K562 (cell line): ENCODE measurements around the gene FUBP3. TPM values are rescaled to one million over a fixed set of nuclear protein-coding genes. Genes with fewer than 3 reads are reported as not detected.

Source experiments
- ATAC-seq: fragments of 200-7000 bp; cut with Tn5 transposase; 3 replicates; pipeline ENCODE4 v1.9.1; 2020; ENCODE audit warnings: moderate library complexity
- BruUV-seq: library from RNA; stranded (reverse); fragments of 400-500 nt; replicated peaks from 2 replicates; lab custom pipeline; 2021; lab: Mats Ljungman, UMichigan
- CTCF ChIA-PET: fragments of 300-600 bp; formaldehyde crosslinking; extraction: SDS; loops from one replicate; lab custom pipeline; 2021; ENCODE audit warnings: low intra/inter-chr PET ratio; lab: Yijun Ruan, JAX
- POLR2A ChIA-PET: fragments of 300-600, 350-650 bp; sonication (Branson Sonifier 250); formaldehyde crosslinking; extraction: SDS; loops from one replicate; lab custom pipeline; 2021; ENCODE audit warnings: antibody characterized with exemption, inconsistent platforms; lab: Yijun Ruan, JAX
- DNase-seq, 4 experiments: peaks; one replicate each; pipeline versions ENCODE4 v3.0.0 to v3.0.0-alpha.2; 2011 to 2018; ENCODE audit warnings: low spot score in 3 of 4, mixed read lengths in 3 of 4; ENCODE audit errors: extremely low read depth in 1 of 4
- FAIRE-seq: peaks from 2 replicates; lab custom pipeline; 2011; peaks lifted over from hg19 to GRCh38; lab: Jason Lieb, UNC
- H2AFZ ChIP-seq: 2 replicates; pipeline ENCODE4 v1.6.0; 2011; ENCODE audit warnings: low read depth, low read length, control low read depth, inconsistent platforms
- H3K27ac ChIP-seq: fragments of 200-600 bp; 3 replicates; pipeline ENCODE4 v1.8.0; 2011; ENCODE audit warnings: low read depth, mild to moderate bottlenecking, control low read depth, inconsistent platforms, low read length, moderate library complexity, mixed read lengths; ENCODE audit errors: extremely low read depth
- H3K27me3 ChIP-seq, 2 experiments: fragments of 300-600 bp in 1 of 2; 2 replicates in 1 of 2; 3 replicates in 1 of 2; pipeline versions ENCODE4 v1.6.0 to v1.8.0; 2011; ENCODE audit warnings: inconsistent platforms in 2 of 2, low read length in 2 of 2, mild to moderate bottlenecking in 1 of 2, mixed read lengths in 1 of 2, moderate library complexity in 1 of 2; ENCODE audit not compliant: control insufficient read depth in 2 of 2, insufficient read depth in 2 of 2
- H3K36me3 ChIP-seq: fragments of 300-600 bp; 3 replicates; pipeline ENCODE4 v1.8.0; 2011; ENCODE audit warnings: mild to moderate bottlenecking, low read length, inconsistent platforms; ENCODE audit not compliant: control insufficient read depth, insufficient read depth
- H3K4me1 ChIP-seq, 2 experiments: fragments of 200-600 bp in 1 of 2; replicated peaks in 1 of 2; 2 replicates in 1 of 2; 3 replicates in 1 of 2; pipeline versions ENCODE4 v1.5.1 to v1.8.0; 2011; ENCODE audit warnings: inconsistent platforms in 2 of 2, low read length in 2 of 2, mild to moderate bottlenecking in 1 of 2, mixed read lengths in 1 of 2, moderate library complexity in 1 of 2; ENCODE audit not compliant: control insufficient read depth in 2 of 2, insufficient read depth in 2 of 2
- H3K4me2 ChIP-seq: 2 replicates; pipeline ENCODE4 v1.6.1; 2011; ENCODE audit warnings: low read length, control low read depth, inconsistent platforms, mixed read lengths; ENCODE audit not compliant: insufficient read depth
- H3K4me3 ChIP-seq: fragments of 200-600 bp; sonication (generic), shearing (Covaris generic); 2 replicates; pipeline ENCODE4 v1.5.1; 2016; ENCODE audit warnings: control low read depth, inconsistent platforms
- H3K79me2 ChIP-seq: fragments of 200-600 bp; 3 replicates; pipeline ENCODE4 v1.8.0; 2011; ENCODE audit warnings: low read length, inconsistent platforms; ENCODE audit not compliant: control insufficient read depth, insufficient read depth
- H3K9ac ChIP-seq, 2 experiments: 2 replicates each; pipeline versions ENCODE4 v1.6.0 to v1.6.1; 2011; ENCODE audit warnings: low read depth in 2 of 2, low read length in 2 of 2, control low read depth in 1 of 2, inconsistent platforms in 1 of 2, mild to moderate bottlenecking in 1 of 2, mixed read lengths in 1 of 2; ENCODE audit not compliant: insufficient read depth in 1 of 2
- H3K9me1 ChIP-seq: one replicate; pipeline ENCODE4 v1.6.0; 2011; ENCODE audit warnings: inconsistent platforms, mild to moderate bottlenecking, low read length, moderate library complexity; ENCODE audit not compliant: control insufficient read depth, insufficient read depth
- H3K9me3 ChIP-seq: replicated peaks from 2 replicates; pipeline ENCODE4 v1.5.1; 2011; ENCODE audit warnings: low read depth, low read length, inconsistent platforms; ENCODE audit not compliant: control insufficient read depth, insufficient read depth
- H4K20me1 ChIP-seq: replicated peaks from 2 replicates; pipeline ENCODE4 v1.6.1; 2011; ENCODE audit warnings: low read length, inconsistent platforms, mixed read lengths; ENCODE audit not compliant: control insufficient read depth, insufficient read depth
- FOXA3 ChIP-seq, 2 experiments: fragments of 450-650 bp in 1 of 2; sonication (generic) in 1 of 2; formaldehyde crosslinking; IDR thresholded peaks in 1 of 2; conservative IDR thresholded peaks in 1 of 2; 2 replicates each; pipeline versions ENCODE4 v1.4.0 to v1.8.0; 2020 to 2022; ENCODE audit warnings: mild to moderate bottlenecking in 2 of 2, missing genetic modification reagents in 1 of 2
- NR4A1 ChIP-seq, 2 experiments: fragments of 250-450 bp in 1 of 2; fragments of 450-650 bp in 1 of 2; sonication (Bioruptor Pico) in 1 of 2; IDR thresholded peaks; 2 replicates each; pipeline versions ENCODE4 v1.4.0 to v1.6.1; 2016 to 2020; ENCODE audit warnings: mild to moderate bottlenecking in 2 of 2, missing compliant biosample characterization in 1 of 2, missing genetic modification characterization in 1 of 2, moderate library complexity in 1 of 2
- ZNF740 ChIP-seq, 3 experiments: fragments of 200-800 bp in 1 of 3; sonication (Bioruptor generic) in 1 of 3; sonication (generic) in 1 of 3; formaldehyde crosslinking in 1 of 3; IDR thresholded peaks; 2 replicates each; pipeline versions ENCODE4 v1.6.1 to v1.8.0; 2016 to 2022; ENCODE audit warnings: mild to moderate bottlenecking in 2 of 3, missing compliant biosample characterization in 2 of 3, missing genetic modification characterization in 2 of 3, missing genetic modification reagents in 1 of 3
- WGBS: fragments of 100-300 bp; shearing (Covaris generic); methylation state at CpG from one replicate; pipeline ENCODE4 v1.1.6; 2016; ENCODE audit warnings: low coverage, mixed read lengths; ENCODE audit not compliant: insufficient coverage; ENCODE audit errors: missing lambda C conversion rate; 5-methylcytosine and 5-hydroxymethylcytosine counted together
- in situ Hi-C: fragments of 300-500 bp; cut with MboI; formaldehyde crosslinking; loops from 4 replicates; pipeline ENCODE4 v1.15.0; 2018; ENCODE audit warnings: inconsistent platforms, mixed read lengths
- intact Hi-C: fragments of 100-400 bp; cut with micrococcal nuclease; formaldehyde crosslinking; loops from 2 replicates; pipeline ENCODE4 v1.14.2; 2022
- polyA plus RNA-seq, 8 experiments: library from polyadenylated mRNA; depleted of rRNA in 4 of 8; stranded (reverse) in 5 of 8; unstranded in 3 of 8; fragments of >200 nt; fragmentation: Nextera tagmentation in 2 of 8; fragmentation: Illumina TruSeq in 1 of 8; extraction: Ambion mirVana in 2 of 8; extraction: Trizol in 1 of 8; gene quantifications; 2 replicates each; pipeline versions ENCODE4 v1.2.1 to v1.2.3, GENCODE V29; 2011 to 2014; ENCODE audit warnings: inconsistent platforms in 1 of 8, missing spikeins in 1 of 8
- total RNA-seq, 7 experiments: library from RNA; depleted of rRNA in 6 of 7; stranded (reverse); fragments of >200 nt in 6 of 7; fragmentation: Illumina TruSeq in 2 of 7; extraction: Trizol in 2 of 7; gene quantifications; 2 replicates each; pipeline versions ENCODE4 v1.2.1 to v1.2.3, GENCODE V29; 2011 to 2021; ENCODE audit warnings: low replicate concordance in 1 of 7
- TF ChIP-seq, protein P1 (sequence below), 2 experiments: fragments of 450-650 bp; IDR thresholded peaks; 2 replicates each; pipeline ENCODE4 v1.6.1; 2016; ENCODE audit warnings: mild to moderate bottlenecking in 2 of 2, borderline replicate concordance in 1 of 2, low read depth in 1 of 2, moderate library complexity in 1 of 2

FUBP3 gene
- total and polyA plus RNA-seq, 9 of the 15 experiments (the other 6 are each of a cell fraction or from before 2014, with no cell fraction given) = 3.0 to 64.0 (median 48.1) TPM

- Histone ChIP-seq H3K4me2 (no peak overlapping the region), H2AFZ (no peak overlapping the region), H3K9me1 (no peaks in the 10 kb centered on the region), H3K9ac (no peak overlapping the region), H4K20me1 (peaks cover 2% of the 10 kb centered on the region; the same call in 1 of the 2 replicates), H3K27me3 (peaks cover 46 to 61% of the 10 kb centered on the region in 2 experiments), H3K9me3 (no peaks in the 10 kb centered on the region), H3K36me3 (no peaks in the 10 kb centered on the region), H3K4me3 (no peak overlapping the region), H3K4me1 (peaks cover 3 to 41% of the 10 kb centered on the region in 2 experiments; a peak in 3 of 5 replicates), H3K27ac (no peak overlapping the region), H3K79me2 (no peaks in the 10 kb centered on the region)
- ChIA-PET CTCF (no interaction called here), POLR2A (interaction anchor here (1.3 kb wide), 1 partner anchor 19 kb away, joined by 3 read pairs; no protein-coding TSS in a partner anchor)
- DNase-seq = peak in 1 of 4 experiments; percentile 5
- ATAC-seq = no peak
- TF ChIP-seq NR4A1 (CRISPR knock-in tag; IDR thresholded peaks at IDR 0.05) = no peak
- no peak for TF ChIP-seq NR4A1 (tag; IDR thresholded peaks at IDR 0.05)
- TF ChIP-seq ZNF740 (CRISPR knock-in tag; IDR thresholded peaks at IDR 0.05) = 0 out of 2 replicates have a peak, but pooled peaks have one; percentile 17
- no peak for TF ChIP-seq ZNF740 (tag; IDR thresholded peaks at IDR 0.05)
- TF ChIP-seq, protein P1, sequence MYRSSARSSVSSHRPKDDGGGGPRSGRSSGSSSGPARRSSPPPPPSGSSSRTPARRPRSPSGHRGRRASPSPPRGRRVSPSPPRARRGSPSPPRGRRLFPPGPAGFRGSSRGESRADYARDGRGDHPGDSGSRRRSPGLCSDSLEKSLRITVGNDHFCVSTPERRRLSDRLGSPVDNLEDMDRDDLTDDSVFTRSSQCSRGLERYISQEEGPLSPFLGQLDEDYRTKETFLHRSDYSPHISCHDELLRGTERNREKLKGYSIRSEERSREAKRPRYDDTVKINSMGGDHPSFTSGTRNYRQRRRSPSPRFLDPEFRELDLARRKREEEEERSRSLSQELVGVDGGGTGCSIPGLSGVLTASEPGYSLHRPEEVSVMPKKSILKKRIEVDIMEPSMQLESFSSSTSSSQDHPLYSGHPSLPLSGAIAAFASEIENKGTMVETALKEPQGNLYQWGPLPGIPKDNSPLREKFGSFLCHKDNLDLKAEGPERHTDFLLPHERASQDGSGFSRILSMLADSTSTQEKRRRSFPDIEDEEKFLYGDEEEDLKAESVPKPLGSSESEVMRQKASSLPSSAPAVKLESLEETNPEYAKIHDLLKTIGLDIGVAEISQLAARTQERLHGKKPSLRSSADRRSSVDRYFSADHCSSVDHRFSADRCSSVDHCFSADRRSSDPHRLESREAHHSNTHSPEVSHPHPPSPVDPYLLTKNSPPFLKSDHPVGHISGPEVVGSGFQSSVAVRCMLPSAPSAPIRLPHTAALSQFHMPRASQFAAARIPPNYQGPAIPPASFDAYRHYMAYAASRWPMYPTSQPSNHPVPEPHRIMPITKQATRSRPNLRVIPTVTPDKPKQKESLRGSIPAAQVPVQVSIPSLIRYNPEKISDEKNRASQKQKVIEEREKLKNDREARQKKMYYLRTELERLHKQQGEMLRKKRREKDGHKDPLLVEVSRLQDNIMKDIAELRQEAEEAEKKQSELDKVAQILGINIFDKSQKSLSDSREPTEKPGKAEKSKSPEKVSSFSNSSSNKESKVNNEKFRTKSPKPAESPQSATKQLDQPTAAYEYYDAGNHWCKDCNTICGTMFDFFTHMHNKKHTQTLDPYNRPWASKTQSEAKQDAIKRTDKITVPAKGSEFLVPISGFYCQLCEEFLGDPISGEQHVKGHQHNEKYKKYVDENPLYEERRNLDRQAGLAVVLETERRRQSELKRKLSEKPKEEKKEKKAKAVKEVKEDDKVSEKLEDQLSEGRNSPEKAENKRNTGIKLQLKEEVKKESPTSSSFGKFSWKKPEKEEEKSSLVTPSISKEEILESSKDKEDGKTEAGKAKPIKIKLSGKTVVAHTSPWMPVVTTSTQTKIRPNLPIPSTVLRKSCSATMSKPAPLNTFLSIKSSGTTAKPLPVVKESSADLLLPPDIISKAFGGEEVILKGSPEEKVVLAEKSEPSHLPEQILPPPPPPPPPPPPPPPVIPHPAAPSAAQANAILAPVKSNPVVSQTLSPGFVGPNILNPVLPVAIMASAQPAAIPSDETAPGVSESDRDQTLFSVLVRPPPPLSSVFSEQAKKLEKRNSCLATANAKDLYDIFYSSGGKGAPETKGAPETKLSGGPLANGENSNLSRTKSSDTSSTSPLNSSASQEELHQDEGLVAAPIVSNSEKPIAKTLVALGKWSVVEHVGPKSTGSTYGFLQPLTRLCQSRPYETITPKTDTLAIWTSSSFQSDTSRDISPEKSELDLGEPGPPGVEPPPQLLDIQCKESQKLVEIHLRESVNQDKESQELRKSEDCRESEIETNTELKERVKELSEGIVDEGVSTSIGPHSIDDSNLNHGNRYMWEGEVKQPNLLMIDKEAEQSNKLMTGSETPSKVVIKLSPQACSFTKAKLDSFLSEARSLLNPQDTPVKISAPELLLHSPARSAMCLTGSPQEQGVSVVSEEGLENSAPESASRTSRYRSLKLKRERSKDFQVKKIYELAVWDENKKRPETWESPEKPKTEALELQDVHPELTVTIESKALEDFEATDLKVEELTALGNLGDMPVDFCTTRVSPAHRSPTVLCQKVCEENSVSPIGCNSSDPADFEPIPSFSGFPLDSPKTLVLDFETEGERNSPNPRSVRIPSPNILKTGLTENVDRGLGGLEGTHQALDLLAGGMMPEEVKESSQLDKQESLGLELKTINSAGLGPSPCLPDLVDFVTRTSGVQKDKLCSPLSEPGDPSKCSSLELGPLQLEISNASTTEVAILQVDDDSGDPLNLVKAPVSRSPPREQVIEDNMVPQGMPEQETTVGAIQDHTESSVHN (IDR thresholded peaks at IDR 0.05; ENCODE audit: borderline replicate concordance in 1 of 2, low read depth in 1 of 2) = no peak
- no peak for TF ChIP-seq FOXA3 (CRISPR knock-in tag; conservative IDR thresholded peaks at IDR 0.05 in 1 of 2, IDR thresholded peaks at IDR 0.05 in 1 of 2)
- in situ Hi-C loops = no loop called here
- WGBS = 16% methylated on average over 4 of the region's 4 CpGs
- FAIRE-seq = no peak
- intact Hi-C loops = no loop called here
- BruUV-seq = no TSS peak
These were observed 87.7 kb downstream of the FUBP3 start for GRCh38 chr9:130667120-130667435.
